KOPT-K1 (cell line): ENCODE measurements around the gene MDC1.
"Not testable (repeated sequence)": the region's sequence is repeated elsewhere in the genome, so short reads cannot be mapped to it uniquely, and the experiment has no call there.

Source experiments
- H3K27ac ChIP-seq: fragments of 200-600 bp; sonication (generic); 2 replicates; pipeline ENCODE4 v1.5.1; 2016; ENCODE audit warnings: antibody characterized with exemption, mild to moderate bottlenecking, low read depth, low read length; ENCODE audit not compliant: poor library complexity, severe bottlenecking
- H3K36me3 ChIP-seq: fragments of 200-600 bp; sonication (generic); 2 replicates; pipeline ENCODE4 v1.5.1; 2017; ENCODE audit warnings: antibody characterized with exemption, mild to moderate bottlenecking, low read length, moderate library complexity; ENCODE audit not compliant: insufficient read depth
- H3K9me3 ChIP-seq: fragments of 200-600 bp; sonication (generic); 2 replicates; pipeline ENCODE4 v1.5.1; 2017; ENCODE audit warnings: antibody characterized with exemption, low read length, mild to moderate bottlenecking; ENCODE audit not compliant: insufficient read depth, poor library complexity, severe bottlenecking

The MDC1 gene

DNA sequence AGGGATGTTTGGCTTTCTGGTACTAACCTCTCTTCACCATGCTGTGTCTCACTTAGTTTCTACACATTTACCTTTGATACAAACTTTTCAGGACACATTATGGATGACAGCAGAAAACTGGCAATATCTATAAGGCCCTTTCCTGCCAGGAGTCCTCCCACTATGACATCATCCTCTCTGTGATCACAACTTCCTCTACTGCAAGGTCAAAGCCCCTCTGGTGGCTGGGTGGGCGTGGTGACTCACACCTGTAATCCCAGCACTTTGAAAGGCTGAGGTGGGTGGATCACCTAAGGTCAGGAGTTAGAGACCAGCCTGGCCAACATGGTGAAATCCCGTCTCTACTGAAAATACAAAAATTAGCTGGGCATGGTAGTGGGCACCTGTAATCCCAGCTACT is 50.8 kb downstream of the MDC1 start:
- peaks cover 94% of the 10 kb centered on the region for H3K36me3 ChIP-seq
- H3K27ac ChIP-seq, H3K9me3 ChIP-seq: not testable (repeated sequence)

DNA sequence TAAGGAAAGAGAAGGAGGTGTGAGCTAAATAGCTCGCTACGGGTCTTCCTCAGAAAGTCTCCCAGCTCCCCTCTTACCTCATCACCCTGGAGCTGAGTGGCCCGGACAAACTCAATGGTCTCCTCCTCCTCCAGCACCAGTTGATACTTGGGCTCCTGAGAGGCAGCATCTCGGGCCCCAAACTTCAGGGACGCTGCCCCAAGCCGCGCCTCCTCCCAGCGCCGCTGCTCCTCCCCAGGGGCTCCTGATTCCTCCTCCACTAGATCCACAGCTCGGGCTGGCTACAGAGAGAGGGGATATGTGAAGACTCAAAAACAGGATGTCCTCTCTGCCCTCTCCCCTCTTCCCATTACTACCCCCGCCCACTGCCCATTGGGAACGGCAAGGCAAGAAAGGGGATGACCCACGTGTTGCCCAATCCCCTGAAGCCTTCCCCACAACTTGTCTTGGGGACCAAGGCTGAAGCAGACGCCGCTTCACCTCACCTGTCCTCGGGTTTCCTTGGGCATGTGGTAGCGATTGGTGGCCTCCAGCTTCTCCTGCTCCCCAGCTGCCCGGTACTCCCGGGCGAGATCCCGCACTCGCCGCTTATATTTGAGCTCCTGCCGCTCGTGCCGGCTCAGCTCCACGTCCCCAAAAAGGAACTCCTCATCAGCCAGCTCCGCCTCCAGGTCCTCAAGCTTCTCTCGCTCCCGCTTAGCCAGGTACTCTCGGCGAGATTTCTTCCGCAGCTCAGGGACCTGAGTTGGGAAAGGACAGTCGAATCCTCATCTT is 51.9 kb downstream of the MDC1 start:
- Histone ChIP-seq H3K27ac (no peak overlapping the region), H3K9me3 (no peaks in the 10 kb centered on the region), H3K36me3 (peaks cover 92% of the 10 kb centered on the region)

DNA sequence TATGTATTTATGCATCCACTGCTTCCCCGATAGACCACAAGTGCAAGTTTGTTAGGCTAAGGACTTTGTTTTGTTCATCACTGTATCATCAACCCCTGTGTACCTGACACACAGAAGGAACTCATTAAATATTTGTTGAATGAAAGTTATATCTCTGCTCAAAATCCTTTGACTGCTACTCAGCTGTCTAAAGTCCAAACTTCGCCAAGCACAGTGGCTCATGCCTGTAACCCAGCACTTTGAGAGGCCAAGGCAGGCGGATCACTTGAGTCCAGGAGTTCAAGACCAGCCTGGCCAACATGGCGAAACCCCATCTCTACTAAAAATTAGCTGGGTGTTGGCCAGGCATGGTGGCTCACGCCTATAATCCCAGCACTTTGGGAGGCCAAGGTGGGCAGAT is 59.2 kb downstream of the MDC1 start:
- H3K9me3 ChIP-seq, H3K27ac ChIP-seq: not testable (repeated sequence)
- H3K36me3 ChIP-seq, result peaks cover 97% of the 10 kb centered on the region

DNA sequence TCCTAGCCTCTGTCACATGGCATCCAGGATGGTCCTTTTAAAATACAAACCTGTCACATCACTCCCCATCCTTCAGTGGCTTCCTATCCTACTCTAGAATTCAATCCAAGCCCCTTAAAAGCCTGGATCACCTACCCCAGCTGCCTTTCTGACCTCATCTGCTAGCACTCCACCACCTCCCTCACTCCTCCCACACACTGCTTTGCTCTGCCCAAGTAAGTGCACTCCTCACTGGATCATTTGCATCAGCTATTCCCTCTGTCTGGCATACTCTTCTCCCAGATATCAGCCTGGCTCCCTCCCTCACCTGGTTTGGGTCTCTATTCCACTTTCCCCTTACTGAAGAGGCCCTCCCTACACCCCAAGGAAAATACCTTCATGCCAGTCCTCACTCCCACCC is 59.6 kb downstream of the MDC1 start:
- Histone ChIP-seq H3K9me3 (no peaks in the 10 kb centered on the region), H3K27ac (no peak overlapping the region), H3K36me3 (peaks cover 97% of the 10 kb centered on the region)

DNA sequence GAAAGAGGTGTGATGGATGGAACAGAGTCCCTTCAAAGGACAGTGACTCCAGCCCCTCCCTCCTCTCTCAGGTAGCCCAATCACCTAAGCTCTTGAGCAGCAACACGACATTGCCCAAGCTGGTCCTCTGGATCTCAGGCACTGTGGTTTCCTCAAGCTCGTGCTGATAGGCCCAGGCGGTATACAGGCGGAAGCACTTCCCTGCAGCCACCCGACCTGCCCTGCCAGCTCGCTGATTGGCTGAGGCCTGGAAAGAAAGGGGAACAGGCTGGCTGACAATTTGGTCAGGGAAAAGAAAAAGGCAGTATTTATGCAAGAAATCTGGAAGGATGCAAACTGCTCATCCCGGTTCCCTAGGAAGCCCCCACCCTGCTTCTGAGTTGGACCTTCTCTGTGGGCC is 60.6 kb downstream of the MDC1 start:
- H3K27ac ChIP-seq, result no peak overlapping the region
- no peaks in the 10 kb centered on the region for H3K9me3 ChIP-seq
- H3K36me3 ChIP-seq, result peaks cover 97% of the 10 kb centered on the region

DNA sequence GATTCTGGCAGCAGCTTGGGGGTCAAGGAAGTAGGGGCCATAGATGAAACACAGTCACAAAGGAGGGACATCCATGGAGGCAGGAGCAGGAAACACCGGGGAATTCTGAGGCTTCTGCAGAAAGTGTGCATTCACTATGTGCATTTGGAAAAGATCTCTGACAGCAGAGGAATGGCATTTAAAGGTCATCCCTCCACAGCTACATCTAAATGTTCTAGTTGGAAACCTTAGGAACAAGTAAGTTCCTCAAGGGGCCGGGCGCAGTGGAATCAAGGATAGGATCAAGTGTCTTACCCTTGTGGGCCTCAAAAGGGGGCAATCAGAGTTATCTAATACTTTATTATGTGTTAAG is 61.4 kb downstream of the MDC1 start:
- no peak overlapping the region for H3K27ac ChIP-seq
- peaks cover 100% of the 10 kb centered on the region for H3K36me3 ChIP-seq
- H3K9me3 ChIP-seq, result no peaks in the 10 kb centered on the region

DNA sequence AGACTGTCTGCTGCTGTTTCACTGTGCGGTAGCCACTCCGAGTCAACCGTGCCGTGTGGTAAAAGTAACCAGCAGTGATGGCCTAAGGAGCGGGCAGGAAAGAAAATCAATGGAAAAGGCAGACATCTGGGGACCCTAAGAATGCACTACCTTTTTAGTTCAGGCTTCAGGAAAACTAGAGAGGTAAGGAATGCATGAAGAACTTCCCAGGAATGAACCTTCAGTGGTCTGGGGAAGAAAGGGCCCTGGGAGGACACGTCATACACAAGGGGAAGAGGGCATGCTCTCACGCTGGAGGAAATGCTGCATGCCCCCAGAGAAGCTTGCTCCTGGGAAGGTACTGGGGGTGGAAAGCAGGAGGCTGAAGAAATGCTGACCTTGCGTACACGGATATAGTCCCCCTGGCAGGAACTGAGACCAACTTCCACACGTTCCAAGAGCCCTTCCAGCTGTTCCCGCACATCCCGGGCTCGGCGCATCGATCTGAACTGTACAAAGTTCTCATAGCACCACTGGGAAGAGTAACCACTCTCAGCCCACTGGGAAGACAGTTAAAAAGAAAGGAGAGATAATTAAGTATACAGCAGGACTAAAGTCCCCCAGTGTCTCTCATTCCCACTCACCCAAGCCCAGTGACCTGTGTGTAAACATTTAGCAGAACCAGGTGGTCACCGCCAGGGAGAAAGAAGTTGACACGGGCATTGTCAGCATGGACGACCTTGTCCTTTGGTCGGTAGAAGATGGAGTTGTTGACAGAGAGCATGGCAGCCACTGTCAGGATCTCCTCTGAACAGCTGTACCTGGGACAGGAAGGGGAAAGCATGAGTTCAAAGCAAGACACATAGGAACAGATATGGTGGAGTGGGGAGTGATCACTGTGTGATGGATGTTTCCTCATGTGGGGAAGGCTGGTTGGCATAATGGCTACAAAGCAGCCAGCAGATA is 62.0 kb downstream of the MDC1 start:
- H3K36me3 ChIP-seq, result peaks cover 99% of the 10 kb centered on the region
- no peak overlapping the region for H3K27ac ChIP-seq
- no peaks in the 10 kb centered on the region for H3K9me3 ChIP-seq

DNA sequence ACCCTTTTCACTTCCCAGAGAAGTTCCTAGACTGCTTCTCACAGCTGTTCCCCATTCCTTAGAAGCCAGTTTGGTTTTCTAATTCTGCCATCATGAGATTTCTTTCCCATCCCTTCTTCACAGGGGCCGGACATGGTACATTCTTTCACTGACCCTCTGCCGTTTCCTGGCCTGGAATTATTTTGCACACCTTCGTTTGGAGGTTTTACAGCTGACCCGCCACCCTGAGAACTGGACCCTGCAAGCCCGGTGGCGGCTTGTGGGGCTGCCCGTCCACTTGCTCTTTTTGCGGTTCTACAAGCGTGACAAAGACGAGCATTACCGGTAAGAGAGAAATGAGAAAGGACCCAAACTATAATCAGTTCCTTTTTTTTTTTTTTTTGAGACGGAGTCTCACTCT is 65.9 kb downstream of the MDC1 start:
- H3K9me3 ChIP-seq, result no peaks in the 10 kb centered on the region
- no peak overlapping the region for H3K27ac ChIP-seq
- peaks cover 71% of the 10 kb centered on the region for H3K36me3 ChIP-seq
